Measurements from ENCODE around the gene HLA-DRB5. TPM values are rescaled to one million over a fixed set of nuclear protein-coding genes. Genes with fewer than 3 reads are reported as not detected.
"Not testable (repeated sequence)": the region's sequence is repeated elsewhere in the genome, so short reads cannot be mapped to it uniquely, and the experiment has no call there.

Gene HLA-DRB5
- 6.3 TPM for polyA plus RNA-seq (ENCODE audit: insufficient read length)
- long read RNA-seq, donor 1, transcript HLA-DRB5-201 (6 exons, 1,260 nt) = major isoform, 8 of 43 reads
- long read RNA-seq, donor 1, partial matches to known transcripts = 35 of 43 reads
- long read RNA-seq, donor 1, other reads (novel, unspliced or antisense) = 0 of 43 reads
- long read RNA-seq, donor 2, transcript HLA-DRB5-201 (6 exons, 1,260 nt) = major isoform, 9 of 22 reads
- long read RNA-seq, donor 2, partial matches to known transcripts = 13 of 22 reads
- long read RNA-seq, donor 2, other reads (novel, unspliced or antisense) = 0 of 22 reads
- long read RNA-seq, donor 3, partial matches to known transcripts = 0 of 1 reads
- long read RNA-seq, donor 3, other reads (novel, unspliced or antisense) = 0 of 1 reads
- long read RNA-seq, donor 4 = 0 reads
- long read RNA-seq, donor 5 = 0 reads
- long read RNA-seq, donor 6, partial matches to known transcripts = 0 of 1 reads
- long read RNA-seq, donor 6, other reads (novel, unspliced or antisense) = 0 of 1 reads
- long read RNA-seq, donor 7, partial matches to known transcripts = 0 of 11 reads
- long read RNA-seq, donor 7, other reads (novel, unspliced or antisense) = 10 of 11 reads
- long read RNA-seq, donor 8 = 0 reads

DNA sequence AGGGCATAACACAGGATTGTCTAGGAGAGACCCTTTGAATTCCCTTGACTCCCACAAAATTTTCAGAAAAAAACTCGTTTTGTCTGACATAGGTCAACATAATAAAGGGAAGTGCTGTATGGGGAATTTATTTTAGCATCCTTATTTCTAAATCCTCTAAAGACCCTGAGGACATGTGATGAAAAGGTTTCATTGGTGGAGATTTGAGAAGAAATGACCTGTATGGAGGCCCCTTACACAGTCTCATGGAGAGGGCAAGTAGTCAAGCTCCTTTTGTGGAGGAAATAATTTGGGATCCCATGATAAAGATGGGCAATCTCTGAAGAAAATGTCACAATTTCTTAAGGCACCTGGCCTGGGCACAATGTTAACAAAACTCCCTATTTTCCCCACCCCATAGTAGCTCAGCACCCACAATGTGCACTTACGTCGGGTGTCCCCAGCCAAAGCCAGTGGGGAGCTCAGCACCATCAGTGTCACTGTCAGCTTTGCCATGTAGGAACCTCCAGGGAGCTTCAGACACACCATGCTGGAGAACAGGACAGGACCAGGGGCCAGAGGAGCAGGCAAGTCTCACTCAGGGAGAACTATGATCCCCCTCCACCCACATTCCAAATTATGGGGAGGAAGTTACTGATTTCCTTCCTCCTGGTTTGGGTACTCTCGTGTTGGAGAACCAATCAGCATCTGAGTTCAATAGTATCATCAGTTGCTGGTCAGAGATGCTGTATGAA, at the start of gene HLA-DRB5:
TSS of gene HLA-DRB5 (minus strand) at position 591 of the 734 bp plus-strand sequence. CDS start at position 528, 63 bp downstream.
- no peak for DNase-seq

GRCh38 chr6:32578962-32579361, 48.9 kb upstream of the HLA-DRB5 start:
- no peak for DNase-seq

- not testable (repeated sequence) for DNase-seq
Measured at GRCh38 chr6:32577493-32577892, 47.4 kb upstream of the HLA-DRB5 start.

DNA sequence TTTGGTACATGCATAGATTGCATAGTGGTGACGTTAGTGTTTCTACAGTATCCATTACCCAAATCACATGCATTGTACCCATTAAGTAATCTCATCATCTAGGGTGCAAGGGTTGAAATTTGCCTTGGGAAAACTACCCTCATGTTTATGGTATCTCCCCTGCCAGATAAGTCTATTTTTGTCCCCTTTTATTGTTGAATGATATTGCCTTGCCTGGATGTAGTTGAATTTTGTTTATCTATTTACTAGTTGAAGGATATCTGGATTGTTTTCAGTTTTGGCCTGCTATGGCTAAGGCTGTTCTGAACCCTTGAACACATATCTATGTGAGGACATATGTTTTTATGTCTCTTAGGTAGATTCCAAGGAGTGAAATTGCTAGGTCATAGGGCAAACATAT, 46.2 kb upstream of the HLA-DRB5 start:
- no peak for DNase-seq

- DNase-seq = no peak
Measured at GRCh38 chr6:32570363-32570905, 40.3 kb upstream of the HLA-DRB5 start.

DNA sequence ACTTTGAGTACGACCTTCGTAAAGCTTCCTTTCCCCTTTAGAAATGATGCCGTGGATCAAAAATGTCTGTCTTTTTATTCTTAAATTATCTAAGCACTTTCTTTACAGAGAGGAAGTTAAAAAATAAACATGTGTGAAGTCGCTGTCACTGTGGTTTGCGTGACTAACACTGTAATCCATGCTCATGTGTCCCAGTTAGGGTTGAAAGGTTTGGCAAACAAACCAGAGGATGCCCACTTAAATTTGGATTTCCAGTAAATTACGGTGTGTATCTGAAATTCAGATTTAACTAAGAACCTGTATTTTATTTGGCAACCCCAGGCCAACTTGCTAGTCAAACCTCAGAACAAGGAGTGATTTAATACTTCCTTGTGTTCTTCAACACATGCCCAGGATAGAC, 38.5 kb upstream of the HLA-DRB5 start:
- no peak for DNase-seq

DNA sequence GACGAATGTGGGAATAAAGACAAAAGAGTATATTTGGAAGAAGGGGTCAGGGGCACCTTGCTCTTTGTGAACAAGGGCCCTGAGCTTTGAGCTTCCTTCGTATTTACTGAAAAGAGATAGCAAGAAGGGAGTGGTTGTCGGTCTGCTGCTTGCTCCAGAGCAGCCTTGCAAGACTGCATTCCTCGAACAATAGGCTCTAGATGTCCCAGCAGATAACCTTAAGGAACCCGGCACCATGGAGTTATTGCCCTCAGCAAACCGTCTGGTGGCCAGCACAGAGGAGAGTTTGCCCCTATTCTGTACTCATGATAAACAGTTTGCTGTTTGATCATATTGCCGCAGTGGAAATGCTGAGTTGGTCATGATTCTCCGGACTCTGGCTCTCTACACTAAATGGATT, 36.9 kb upstream of the HLA-DRB5 start:
- no peak for DNase-seq

GRCh38 chr6:32565511-32565910, 35.4 kb upstream of the HLA-DRB5 start:
- no peak for DNase-seq

- no peak for DNase-seq
Measured at GRCh38 chr6:32562940-32563339, 32.9 kb upstream of the HLA-DRB5 start.

- no peak for DNase-seq
Measured at GRCh38 chr6:32559747-32560146, 29.7 kb upstream of the HLA-DRB5 start.

GRCh38 chr6:32558426-32559057, 28.5 kb upstream of the HLA-DRB5 start:
- DNase-seq = no peak

- DNase-seq = no peak
Measured at GRCh38 chr6:32554116-32554965, 24.3 kb upstream of the HLA-DRB5 start.

DNA sequence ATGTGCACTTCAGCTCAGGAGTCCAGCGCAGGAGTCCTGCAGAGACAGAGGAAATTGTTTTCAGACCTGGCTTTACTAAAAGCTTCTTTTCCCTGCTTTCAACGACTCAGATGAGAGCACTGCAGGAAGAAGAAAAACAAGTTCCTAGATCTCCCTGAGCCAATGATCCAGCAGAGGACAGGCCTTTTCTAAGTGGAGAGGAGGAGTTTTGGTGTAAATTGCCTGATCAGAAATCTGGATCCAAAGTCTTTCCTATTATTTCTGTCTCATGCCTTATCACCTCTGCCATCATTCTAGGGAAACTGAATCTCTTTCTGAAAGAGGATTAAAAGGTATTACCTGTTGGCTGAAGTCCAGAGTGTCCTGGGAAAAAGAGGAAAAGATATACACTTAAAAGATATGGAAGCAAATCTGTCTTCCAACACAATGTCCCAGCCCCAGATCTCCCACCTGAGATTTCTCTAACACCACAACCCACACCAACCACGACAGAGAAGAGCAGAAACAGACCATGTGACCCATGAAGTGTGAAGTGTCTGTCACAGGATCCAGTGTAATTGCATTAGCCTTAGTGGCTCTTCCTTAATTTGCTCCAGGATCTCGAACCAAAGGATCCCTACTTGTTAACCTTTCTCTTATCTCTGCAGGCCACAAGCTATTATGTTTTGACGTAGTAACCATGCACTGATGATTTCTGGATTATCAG, 23.1 kb upstream of the HLA-DRB5 start:
- DNase-seq = no peak

DNA sequence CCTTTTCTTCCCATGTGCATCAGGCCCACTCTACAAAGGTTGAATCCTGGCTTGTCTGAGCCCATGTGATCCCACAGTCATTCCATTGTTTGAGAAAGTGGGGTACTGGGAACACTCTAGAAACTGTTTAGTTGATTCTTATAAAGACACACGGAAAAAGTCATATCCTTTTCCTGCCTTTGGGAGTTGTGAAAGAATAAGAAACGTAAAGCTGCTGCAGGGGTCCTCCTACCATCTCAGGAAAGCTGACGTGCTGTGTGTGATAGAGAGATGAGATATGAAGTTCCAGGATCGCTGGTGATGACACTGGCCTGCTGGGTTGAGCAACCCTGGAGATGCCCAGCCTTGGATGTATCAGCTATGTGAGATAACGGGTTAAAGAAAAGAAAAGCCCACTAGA, 21.3 kb upstream of the HLA-DRB5 start:
- no peak for DNase-seq

DNA sequence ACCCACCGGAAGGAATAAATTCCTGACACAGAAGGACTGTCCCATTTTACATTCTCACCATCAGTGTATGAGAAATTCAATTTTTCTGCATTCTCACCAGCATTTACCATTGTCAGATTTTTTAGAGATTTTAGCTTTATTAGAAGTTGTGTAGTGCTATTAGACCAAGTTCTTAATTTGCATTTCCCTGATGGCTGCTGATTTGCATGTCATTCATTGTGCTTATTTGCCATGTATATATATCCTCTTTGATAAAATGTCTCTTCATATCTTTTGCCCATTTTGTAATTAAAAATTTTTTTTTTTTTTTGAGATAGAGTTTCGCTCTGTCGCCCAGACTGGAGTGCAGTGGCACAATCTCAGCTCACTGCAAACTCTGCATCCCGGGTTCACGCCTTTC, 9.8 kb upstream of the HLA-DRB5 start:
- DNase-seq = no peak

DNA sequence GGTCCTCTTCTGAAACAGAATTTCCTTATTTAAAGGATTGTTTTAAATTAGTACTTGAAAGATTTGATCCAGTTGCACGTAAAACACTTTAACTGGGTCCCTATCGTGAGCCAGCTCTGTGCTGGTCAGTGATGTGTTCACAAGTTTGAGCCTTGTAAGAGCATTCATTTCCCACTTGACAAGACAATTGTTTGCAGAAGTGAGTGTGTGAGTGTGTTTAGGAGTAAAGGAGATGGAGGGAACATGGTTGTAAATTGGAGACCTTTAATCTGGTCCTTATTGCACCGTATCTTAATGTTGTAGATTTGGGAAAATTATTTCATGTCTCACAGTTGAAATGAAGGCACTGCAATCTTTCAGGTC, 325 bp upstream of the HLA-DRB5 start:
- DNase-seq = not testable (repeated sequence)

DNA sequence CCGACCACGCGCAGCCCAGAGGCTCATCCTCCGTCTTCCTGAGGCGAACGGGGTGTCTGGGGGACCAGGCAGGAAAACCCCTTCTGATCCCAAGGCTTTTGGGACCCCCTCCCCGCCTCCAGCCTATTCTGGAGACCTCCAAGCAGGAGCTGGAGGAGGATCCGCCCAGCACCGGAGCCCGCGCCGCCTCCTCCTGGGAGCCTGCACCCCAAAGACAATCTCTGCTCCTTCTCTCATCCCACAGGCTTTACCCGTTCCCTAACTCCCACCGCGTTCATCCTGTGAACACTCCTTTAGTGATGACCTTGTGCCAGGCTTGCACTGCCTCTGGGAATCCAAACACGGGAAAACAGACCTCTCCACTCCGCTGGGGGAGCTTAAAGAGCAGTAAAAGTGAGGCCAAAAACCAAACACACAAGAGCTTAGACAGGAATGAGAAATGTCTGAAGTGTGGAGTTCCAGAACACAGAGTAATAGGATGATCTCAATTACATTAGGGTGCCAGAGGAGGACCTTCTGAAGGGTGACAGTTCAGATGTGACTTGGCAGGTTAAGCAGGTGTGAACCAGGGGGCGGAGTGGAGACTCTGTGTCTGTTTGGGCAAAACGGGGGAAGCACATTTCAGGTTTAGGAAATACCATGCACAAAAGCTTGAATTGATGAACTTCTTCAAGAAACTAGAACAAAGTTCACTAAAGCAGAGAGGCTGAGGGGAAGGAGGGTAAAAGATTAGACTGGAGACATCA, 7.6 kb downstream of the HLA-DRB5 start:
- no peak for DNase-seq

DNA sequence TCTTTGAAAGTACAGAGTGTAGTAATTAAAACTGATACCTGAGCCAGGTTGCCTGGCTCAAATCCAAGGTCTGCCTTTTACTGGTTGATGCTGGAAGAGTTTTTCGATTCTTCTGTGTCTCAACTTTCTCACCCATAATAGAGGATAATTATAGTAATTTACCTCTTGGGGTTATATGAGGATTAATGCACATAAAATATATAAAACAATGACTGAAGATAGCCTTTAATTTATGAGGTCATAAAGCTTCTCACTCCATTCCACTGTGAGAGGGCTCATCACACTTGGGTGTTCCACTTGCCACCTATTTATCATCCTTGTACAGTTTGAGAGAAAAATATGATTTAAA, 10.2 kb downstream of the HLA-DRB5 start:
- DNase-seq = no peak

DNA sequence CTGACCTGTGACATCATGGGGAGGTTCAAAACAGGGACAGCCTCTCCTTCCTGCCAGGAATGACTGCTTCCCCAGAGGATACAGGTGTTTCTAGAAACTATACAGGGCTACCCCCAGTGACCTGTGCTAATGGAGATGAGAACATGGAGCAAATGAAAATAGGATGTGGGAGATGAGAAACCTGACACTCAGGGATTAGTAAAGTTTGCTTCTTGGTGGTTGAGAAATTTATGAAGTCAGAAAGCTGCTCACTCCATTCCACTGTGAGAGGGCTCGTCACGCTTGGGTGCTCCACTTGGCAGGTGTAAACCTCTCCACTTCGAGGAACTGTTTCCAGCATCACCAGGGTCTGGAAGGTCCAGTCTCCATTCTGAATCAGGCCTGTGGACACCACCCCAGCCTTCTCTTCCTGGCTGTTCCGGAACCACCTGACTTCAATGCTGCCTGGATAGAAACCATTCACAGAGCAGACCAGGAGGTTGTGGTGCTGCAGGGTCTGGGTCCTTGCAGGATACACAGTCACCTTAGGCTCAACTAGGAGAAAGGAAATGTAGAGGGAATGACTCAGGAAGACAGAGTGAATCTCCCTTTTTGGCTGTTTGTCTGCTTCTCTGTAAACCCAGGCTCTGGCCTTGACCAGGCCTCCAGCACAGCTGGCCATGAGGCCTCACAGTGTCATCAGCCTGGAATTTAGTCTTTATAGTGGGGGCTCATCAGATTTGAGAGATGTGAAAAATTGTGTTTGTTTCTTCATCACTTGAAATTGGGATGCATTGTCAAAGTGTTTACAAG, 10.8 kb downstream of the HLA-DRB5 start:
- DNase-seq = peak; percentile 31
